SK-N-DZ (cell line): ENCODE measurements around the gene UBA6.
"Not testable (repeated sequence)": the region's sequence is repeated elsewhere in the genome, so short reads cannot be mapped to it uniquely, and the experiment has no call there.

Source experiments
- DNase-seq: peaks from one replicate; pipeline ENCODE4 v3.0.0-alpha.2; 2015; ENCODE audit warnings: low spot score

The UBA6 gene

GRCh38 chr4:67714248-67714583, 13.3 kb upstream of the UBA6 start:
- no peak for DNase-seq

- no peak for DNase-seq
Measured at GRCh38 chr4:67713529-67714247, 12.7 kb upstream of the UBA6 start.

GRCh38 chr4:67712650-67713528, 11.9 kb upstream of the UBA6 start:
- no peak for DNase-seq

- DNase-seq, result no peak
Measured at GRCh38 chr4:67712000-67712625, 11.2 kb upstream of the UBA6 start.

GRCh38 chr4:67706682-67707081, 5.7 kb upstream of the UBA6 start:
- not testable (repeated sequence) for DNase-seq

GRCh38 chr4:67704843-67705242, 3.9 kb upstream of the UBA6 start:
- no peak for DNase-seq

- DNase-seq, result no peak
Measured at GRCh38 chr4:67702166-67702565, 1.2 kb upstream of the UBA6 start.

GRCh38 chr4:67701517-67701850, 529 bp upstream of the UBA6 start:
- no peak for DNase-seq

- DNase-seq, result no peak
Measured at GRCh38 chr4:67700116-67700737, 728 bp downstream of the UBA6 start.

GRCh38 chr4:67699603-67700002, 1.4 kb downstream of the UBA6 start:
- DNase-seq, result no peak

GRCh38 chr4:67697860-67698687, 2.9 kb downstream of the UBA6 start:
- no peak for DNase-seq

- DNase-seq, result no peak
Measured at GRCh38 chr4:67696061-67696460, 4.9 kb downstream of the UBA6 start.

- DNase-seq, result no peak
Measured at GRCh38 chr4:67694662-67695061, 6.3 kb downstream of the UBA6 start.

GRCh38 chr4:67691328-67691727, 9.6 kb downstream of the UBA6 start:
- no peak for DNase-seq

- DNase-seq, result no peak
Measured at GRCh38 chr4:67687636-67688035, 13.3 kb downstream of the UBA6 start.

GRCh38 chr4:67685532-67685859, 15.5 kb downstream of the UBA6 start:
- DNase-seq, result no peak

GRCh38 chr4:67684839-67685531, 16.0 kb downstream of the UBA6 start:
- no peak for DNase-seq

GRCh38 chr4:67682266-67682665, 18.7 kb downstream of the UBA6 start:
- DNase-seq, result no peak

GRCh38 chr4:67680581-67681222, 20.3 kb downstream of the UBA6 start:
- no peak for DNase-seq

- no peak for DNase-seq
Measured at GRCh38 chr4:67678612-67679011, 22.3 kb downstream of the UBA6 start.
